HUES48 (cell line): ENCODE data around the gene MAP4K3.

Source experiments
- H3K27ac ChIP-seq: one replicate; pipeline ENCODE4 v1.7.0; 2013; ENCODE audit warnings: low read depth, low read length, inconsistent platforms
- H3K27me3 ChIP-seq: 2 replicates; pipeline ENCODE4 v1.6.1; 2013; ENCODE audit warnings: mild to moderate bottlenecking, low read length; ENCODE audit not compliant: control insufficient read depth, insufficient read depth
- H3K36me3 ChIP-seq: 2 replicates; pipeline ENCODE4 v1.6.1; 2013; ENCODE audit warnings: low read length; ENCODE audit not compliant: control insufficient read depth, insufficient read depth
- H3K4me1 ChIP-seq: 2 replicates; pipeline ENCODE4 v1.6.1; 2013; ENCODE audit warnings: mild to moderate bottlenecking, low read length; ENCODE audit not compliant: control insufficient read depth, insufficient read depth
- H3K4me3 ChIP-seq: 2 replicates; pipeline ENCODE4 v1.5.1; 2013; ENCODE audit warnings: mild to moderate bottlenecking, low read depth, low read length
- H3K9ac ChIP-seq: 2 replicates; pipeline ENCODE4 v1.6.1; 2013; ENCODE audit warnings: mild to moderate bottlenecking, low read depth, low read length, moderate library complexity
- H3K9me3 ChIP-seq: 2 replicates; pipeline ENCODE4 v1.6.1; 2013; ENCODE audit warnings: low read length; ENCODE audit not compliant: control insufficient read depth, insufficient read depth

MAP4K3 gene

DNA sequence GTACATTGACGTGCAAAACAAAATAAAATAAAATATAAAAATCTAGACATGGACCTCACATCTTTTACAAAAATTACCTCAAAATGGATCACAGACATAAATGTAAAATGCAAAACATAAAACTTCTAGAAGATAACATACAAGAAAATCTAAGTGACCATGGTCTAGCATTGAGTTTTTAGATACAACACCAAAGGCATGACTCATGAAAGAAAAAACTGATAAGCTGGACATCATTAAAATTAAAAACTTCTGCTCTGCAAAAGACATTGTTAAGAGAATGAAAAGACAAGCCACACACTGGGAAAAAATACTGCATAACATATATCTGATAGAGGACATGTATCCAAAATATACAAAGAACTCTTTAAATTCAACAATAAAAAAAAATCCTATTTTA is 14.4 kb downstream of the MAP4K3 start:
- Histone ChIP-seq H3K9ac (no peak overlapping the region), H3K4me1 (peaks cover 41% of the 10 kb centered on the region), H3K9me3 (no peaks in the 10 kb centered on the region), H3K36me3 (no peaks in the 10 kb centered on the region), H3K27ac (no peak overlapping the region), H3K4me3 (no peak overlapping the region), H3K27me3 (no peaks in the 10 kb centered on the region)

DNA sequence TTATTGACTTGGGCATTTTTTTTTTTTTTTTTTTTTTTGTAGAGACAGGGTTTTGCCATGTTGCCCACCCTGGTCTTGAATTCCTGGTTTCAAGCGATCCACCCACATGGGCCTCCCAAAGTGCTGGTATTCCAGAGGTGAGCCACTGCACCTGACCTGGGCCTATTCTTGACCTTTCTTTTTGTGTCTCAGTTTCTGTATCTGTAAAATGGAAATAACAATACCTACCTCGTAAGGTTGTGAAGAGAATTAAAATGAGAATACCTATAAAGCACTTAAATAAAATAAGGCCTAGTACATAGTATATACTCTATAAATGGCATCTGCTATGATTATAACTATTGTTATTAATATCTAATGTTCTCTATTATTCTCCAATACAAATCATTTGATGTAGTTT is 15.7 kb downstream of the MAP4K3 start:
- no peak overlapping the region for H3K27ac ChIP-seq
- no peaks in the 10 kb centered on the region for H3K36me3 ChIP-seq
- H3K4me3 ChIP-seq, result no peak overlapping the region
- H3K4me1 ChIP-seq, result peaks cover 37% of the 10 kb centered on the region
- H3K27me3 ChIP-seq, result no peaks in the 10 kb centered on the region
- no peak overlapping the region for H3K9ac ChIP-seq
- no peaks in the 10 kb centered on the region for H3K9me3 ChIP-seq

DNA sequence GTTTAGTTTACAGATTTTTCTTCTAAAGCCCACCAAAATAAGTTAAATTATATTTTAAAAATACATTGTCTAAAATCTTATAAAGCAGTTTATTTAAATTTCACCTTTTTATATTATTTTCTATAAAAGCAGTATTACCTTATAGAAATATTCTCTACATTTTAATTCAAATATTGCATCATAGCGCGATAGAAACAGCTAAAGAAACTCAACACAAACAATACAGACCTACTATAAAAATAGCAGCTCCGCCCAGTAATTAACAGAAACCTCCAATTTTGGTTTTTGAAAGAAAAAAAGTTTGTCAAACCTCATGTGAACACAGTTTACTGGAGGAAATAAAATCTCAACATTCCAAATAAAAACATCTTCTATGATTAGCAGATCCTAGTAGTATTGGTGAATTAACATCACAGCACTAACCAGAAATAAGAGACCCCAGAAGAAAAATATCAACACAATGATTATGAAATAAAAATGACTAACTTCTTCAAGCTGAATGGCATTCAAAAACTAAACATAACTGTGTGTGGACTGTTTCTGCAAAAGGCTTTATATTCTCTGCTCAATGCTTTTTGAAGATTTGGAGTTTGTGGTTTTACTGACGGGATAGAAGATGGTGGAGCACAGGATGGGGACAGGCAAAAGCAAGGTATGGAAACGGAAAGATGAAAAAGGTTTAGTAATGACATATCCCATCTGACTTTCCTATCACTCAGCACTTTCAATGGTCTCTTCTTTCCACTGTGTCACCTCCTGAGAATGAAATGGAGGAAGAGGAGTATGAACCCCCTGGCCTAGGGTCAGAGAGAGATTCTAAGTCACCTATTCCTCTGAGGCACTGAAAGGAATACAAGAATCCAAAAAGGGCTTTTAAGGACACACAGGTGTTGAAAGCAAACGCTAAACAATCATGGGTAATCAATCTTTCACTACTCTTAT is 17.5 kb downstream of the MAP4K3 start:
- Histone ChIP-seq H3K27ac (no peak overlapping the region), H3K9me3 (no peaks in the 10 kb centered on the region), H3K9ac (no peak overlapping the region), H3K4me3 (no peak overlapping the region), H3K36me3 (no peaks in the 10 kb centered on the region), H3K27me3 (no peaks in the 10 kb centered on the region), H3K4me1 (peaks cover 22% of the 10 kb centered on the region)

DNA sequence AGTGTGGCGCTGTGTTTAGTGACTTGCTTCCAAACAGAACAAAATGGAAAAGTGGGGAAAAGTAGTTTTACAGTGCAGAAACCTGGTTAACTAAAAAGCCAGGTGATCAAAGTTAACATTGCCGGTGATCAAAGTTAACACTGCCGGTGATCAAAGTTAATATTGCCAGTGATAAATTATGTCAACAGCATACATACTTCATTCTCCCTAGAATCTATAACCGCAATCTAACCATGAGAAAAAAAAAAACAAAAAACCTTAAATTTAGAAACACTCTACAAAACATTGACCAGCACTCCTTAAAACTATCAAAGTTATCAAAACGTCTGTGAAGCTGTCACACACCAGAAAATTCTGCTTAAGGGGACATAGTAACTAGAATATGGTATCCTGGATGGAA is 18.6 kb downstream of the MAP4K3 start:
- no peaks in the 10 kb centered on the region for H3K27me3 ChIP-seq

DNA sequence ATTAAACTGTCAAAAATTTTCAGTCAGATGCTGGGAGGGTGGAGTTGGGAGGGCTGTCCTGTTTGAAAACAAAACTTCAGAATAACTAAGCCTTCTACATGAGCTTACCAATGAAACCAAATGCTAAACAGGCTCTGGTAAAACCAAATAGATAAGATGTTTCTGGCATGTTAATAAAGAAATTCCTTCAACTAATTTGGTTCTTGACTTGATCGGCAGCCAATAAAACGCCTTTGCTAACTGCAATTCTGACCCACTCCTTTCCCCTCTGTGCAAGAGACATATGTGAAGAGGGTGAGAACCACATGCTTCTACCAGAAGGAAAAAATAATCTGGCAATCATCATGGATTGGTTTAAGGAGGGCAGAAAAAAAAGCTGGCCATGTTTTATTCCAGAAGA is 20.9 kb downstream of the MAP4K3 start:
- H3K36me3 ChIP-seq, result no peaks in the 10 kb centered on the region
- no peak overlapping the region for H3K4me3 ChIP-seq
- no peak overlapping the region for H3K9ac ChIP-seq
- no peaks in the 10 kb centered on the region for H3K27me3 ChIP-seq
- no peak overlapping the region for H3K27ac ChIP-seq
- peaks cover 52% of the 10 kb centered on the region for H3K4me1 ChIP-seq
- no peaks in the 10 kb centered on the region for H3K9me3 ChIP-seq

More for the DNA sequence above, 18.6 kb downstream of the MAP4K3 start:
- Histone ChIP-seq H3K9me3 (no peaks in the 10 kb centered on the region), H3K4me3 (no peak overlapping the region), H3K9ac (no peak overlapping the region), H3K27ac (no peak overlapping the region), H3K36me3 (no peaks in the 10 kb centered on the region), H3K4me1 (peaks cover 28% of the 10 kb centered on the region)

DNA sequence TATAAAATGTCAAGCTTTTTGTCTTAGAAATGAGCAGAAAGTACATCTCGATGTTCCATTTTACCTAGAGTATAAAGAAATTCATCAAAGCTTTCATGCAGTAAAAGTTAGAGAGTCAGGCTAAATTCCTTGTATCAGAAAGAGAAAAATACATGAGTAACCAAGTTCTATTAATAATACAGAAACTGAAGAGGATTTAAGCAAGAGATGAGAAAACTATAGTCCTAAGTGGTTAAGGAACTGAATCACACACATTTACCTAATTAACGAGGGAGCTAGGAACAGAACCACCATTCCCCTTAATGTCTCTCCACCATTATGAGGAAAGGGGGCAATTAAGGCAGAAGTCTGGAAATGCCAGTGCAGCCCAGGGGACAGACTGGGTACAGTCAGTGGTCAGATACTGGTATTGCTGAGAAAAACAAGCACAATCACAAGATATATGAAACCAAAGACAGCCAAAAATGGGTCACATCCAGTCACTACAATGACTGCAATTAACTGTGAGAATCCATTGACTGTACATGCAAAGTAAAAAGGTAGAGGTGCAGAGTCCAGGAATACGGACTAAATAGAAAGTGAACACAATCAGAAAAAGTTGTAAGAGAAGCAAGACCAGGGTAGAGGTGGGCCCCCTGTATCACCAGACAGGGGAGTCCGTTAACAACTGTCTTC is 23.9 kb downstream of the MAP4K3 start:
- H3K27me3 ChIP-seq, result no peaks in the 10 kb centered on the region
- H3K27ac ChIP-seq, result peak overlapping the region; percentile 5
- no peak overlapping the region for H3K4me3 ChIP-seq
- H3K9ac ChIP-seq, result no peak overlapping the region
- no peaks in the 10 kb centered on the region for H3K36me3 ChIP-seq
- H3K9me3 ChIP-seq, result no peaks in the 10 kb centered on the region
- H3K4me1 ChIP-seq, result peaks cover 64% of the 10 kb centered on the region

DNA sequence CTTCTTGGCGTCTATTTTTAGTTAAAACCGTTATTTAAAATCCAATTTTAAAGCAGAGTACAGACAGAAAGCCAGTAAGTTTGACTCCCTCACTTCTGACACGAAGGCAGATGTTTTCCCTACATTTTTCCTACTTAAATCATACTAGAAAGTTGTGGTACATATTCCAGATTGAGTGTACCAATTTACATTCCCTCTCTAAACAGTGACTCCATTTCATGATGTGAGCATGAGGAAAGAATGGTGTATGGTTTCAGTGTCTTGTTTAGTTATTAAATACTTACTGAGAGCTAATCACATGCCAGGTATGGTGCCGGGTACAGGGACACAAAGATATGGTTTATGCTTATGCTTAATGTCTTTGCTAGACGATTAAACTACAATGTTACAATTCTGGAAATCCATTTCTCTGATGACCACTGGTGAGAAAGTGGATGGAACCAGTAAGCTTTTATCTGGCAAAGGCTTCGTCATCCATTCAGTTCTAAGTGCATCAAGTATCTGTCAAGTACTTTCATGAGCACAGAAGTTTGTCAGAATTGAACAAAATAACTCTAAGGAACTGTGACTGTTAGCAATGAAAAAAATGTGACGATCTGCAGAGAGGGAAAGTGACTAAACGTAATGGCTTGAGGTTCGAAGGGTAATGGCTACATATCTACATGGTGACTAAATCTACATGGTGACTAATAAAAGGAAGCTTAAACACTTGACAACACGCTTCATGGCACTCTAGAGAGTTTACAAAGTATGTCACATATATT is 25.7 kb downstream of the MAP4K3 start:
- no peaks in the 10 kb centered on the region for H3K9me3 ChIP-seq
- no peak overlapping the region for H3K9ac ChIP-seq
- H3K4me1 ChIP-seq, result peaks cover 74% of the 10 kb centered on the region
- H3K27ac ChIP-seq, result no peak overlapping the region
- no peaks in the 10 kb centered on the region for H3K27me3 ChIP-seq
- H3K36me3 ChIP-seq, result no peaks in the 10 kb centered on the region
- no peak overlapping the region for H3K4me3 ChIP-seq

DNA sequence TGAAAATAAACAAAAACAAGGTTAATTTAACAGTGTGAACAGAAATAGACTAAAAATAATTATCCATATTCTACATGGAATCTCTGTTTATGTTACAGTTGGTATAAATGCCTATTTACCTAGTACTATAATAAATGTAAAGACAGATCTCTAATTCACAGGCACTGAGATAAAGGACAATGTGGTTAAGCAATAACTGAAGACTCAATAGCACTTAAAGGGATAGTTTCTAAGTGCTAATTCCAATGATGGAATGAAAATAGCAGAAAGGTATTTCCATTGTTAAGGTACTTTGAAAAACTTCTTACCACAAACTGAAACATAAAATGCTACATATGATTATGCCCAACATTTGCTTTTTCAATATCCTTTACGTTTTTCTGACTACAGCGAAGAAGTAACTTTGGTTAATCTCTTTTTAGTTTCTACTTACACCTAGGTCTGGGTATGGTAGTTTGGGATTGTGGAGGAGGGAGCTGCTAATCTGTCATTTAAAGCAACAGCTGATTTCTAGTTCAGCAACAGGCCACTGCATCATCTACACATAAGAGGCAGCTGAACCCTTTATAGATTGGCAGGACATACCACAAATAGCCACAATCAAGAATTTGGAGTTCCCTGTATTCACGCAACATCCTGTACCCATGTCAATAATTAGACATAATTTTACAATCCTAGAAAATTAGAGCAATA is 27.2 kb downstream of the MAP4K3 start:
- Histone ChIP-seq H3K36me3 (no peaks in the 10 kb centered on the region), H3K27me3 (no peaks in the 10 kb centered on the region), H3K9ac (no peak overlapping the region), H3K4me3 (no peak overlapping the region), H3K27ac (no peak overlapping the region), H3K9me3 (no peaks in the 10 kb centered on the region), H3K4me1 (peaks cover 82% of the 10 kb centered on the region)

DNA sequence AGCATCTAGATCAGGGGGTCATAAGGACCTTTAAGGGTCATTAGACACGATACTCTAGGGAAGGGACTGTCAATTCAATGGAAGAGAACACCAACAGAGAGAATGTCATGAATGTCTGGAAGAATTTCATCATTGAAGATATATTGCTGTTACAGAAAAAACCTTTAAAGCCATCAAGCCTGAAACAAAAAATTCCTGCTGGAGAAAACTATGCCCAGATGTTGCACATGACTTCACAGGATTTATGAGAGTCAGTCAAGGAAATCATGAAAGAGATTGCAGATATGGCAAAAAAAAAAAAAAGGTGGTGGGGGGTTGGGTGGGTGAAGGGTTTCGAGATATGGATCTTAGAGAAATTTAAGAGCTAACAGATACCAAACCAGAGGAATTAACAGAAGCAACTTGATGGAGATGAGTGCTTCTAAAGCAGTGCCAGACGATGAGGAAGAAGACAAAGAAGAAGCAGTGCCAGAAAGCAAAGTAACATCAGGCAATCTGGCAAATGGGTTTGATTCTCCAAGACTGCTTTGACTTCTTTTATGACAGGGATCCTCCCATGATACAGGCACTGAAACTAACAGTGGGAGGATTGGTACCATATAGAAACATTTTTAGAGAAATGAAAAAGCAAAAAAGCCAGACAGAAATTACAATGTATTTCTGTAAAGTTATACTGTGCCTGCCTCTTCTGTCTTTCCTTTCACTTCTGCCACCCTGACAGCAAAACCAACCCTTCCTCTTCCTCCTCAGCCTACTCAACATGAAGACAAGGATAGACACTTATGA is 28.5 kb downstream of the MAP4K3 start:
- Histone ChIP-seq H3K27me3 (no peaks in the 10 kb centered on the region), H3K9me3 (no peaks in the 10 kb centered on the region), H3K4me3 (no peak overlapping the region), H3K4me1 (peaks cover 76% of the 10 kb centered on the region), H3K36me3 (no peaks in the 10 kb centered on the region), H3K27ac (peak overlapping the region; percentile 72), H3K9ac (no peak overlapping the region)
